Inferior parietal cortex (tissue), 1 donor: ENCODE results near the gene ASPRV1.
"Not testable (repeated sequence)": the region's sequence is repeated elsewhere in the genome, so short reads cannot be mapped to it uniquely, and the experiment has no call there.

ENCODE experiments used
- DNase-seq: peaks from one replicate; pipeline ENCODE4 v3.0.0-alpha.2; 2016; ENCODE audit errors: extremely low spot score

Gene ASPRV1

DNA sequence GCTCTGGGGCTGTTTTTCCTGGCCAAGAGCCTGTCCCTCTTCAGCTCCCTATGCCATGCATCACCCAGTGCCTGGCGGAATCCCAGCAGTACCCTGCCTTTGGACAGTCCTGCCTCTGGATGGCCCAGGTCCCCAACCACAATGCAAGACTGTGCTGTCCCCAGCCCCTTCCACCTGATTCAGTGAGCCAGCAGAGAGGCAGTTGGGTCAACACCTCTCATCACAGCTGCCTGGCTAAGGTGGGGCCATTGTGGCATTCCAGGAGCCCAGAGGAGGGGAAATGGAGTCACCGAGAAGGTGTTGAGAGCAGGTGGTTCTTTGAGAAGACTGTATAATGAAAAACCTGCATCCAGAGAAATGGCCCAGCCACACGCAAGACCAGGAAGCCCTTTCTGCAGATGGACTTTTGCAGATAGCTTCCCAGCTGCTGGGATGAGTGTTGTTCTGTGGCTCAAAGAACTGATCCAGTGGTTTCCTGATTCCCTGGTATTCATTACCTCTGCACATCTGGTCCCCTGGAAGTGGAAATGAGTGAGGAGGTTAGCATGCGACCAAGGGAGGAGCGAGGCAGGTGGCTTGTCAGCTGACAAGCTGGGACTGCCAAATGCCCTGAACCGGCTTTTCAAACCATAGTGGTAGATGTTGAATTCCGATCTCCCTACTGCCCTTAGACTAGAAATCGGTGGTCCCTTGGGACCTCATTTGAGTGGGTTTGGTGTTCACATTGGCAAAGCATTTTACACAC is 1.7 kb upstream of the ASPRV1 start:
- no peak for DNase-seq

DNA sequence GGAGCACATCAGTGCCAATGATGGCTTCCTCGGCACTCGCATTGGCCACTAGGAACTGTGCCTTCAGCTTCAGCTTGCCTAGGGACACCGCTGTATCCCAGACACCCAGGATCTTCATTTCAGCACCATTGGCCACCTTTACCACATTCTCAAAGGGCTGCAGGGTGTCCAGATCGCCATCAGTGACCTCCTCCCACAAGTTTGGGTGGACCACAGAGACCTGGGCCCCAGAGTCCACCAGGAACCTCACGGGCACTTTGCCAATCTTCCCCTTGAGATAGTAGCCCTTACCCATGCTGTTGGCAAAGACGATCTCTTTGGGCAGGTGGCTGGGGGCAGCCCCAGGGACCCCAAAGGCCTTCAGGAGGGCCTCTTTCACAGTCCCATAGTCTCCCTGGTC is 610 bp downstream of the ASPRV1 start:
- no peak for DNase-seq

GRCh38 chr2:69959425-69959824 is 2.0 kb downstream of the ASPRV1 start:
- DNase-seq: no peak

DNA sequence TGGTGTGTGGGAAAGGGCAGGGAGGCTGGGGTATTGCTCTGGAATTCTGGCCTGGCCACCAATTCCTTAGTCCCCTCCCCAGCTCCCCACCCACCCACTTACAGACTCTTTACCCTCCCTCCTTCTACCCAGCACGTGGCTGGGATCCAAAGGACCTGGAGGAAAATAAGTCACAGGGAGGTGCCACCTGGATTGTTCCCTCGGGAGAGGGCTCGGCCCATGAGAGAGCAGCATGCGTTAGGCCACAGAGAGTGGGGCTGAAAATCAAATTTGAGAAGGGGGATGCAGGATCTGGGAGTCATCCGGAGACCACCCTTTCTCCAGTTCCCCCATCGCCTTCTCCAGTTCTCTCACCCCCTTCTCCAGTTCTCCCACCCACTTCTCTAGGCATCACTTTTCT is 3.0 kb downstream of the ASPRV1 start:
- no peak for DNase-seq

DNA sequence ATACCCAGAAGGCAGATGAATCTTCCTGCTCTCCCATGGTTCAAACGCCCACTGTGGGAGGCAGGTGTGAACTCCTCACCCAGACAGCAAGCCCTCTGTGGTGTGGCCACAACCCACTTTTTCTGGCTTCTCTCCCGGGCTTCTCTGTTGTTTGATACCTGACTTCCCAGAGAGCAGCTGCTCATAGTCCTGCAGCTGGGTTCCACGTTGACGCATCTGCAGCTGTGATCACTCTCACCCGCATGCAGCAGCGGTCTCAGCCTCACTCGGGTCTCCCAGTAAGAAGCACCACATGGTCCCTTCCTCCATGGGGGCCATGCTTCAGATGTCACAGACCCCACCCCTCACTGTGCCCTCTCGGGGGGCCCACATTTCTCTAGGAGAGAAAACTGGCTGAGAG is 3.5 kb downstream of the ASPRV1 start:
- DNase-seq: no peak

GRCh38 chr2:69956475-69956979 is 4.9 kb downstream of the ASPRV1 start:
- DNase-seq: no peak

DNA sequence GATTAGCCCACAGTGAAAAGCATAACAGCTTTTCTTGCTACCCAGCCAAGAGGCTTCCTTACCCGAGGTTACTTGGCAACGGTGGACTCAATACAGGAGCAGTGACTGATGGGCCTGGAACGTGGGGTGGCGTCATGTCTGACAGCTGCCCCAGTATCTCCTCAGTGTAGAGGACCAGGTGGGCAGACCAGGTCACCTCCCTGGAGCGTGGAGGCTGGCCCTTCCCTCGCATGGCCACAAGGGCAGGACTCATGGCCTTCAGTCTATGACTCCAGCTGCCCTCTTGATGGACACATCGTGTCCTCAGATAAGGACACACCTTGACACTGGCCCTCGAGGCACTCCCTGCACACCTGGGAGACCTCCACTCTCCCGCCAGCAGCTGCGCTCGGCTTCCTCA is 6.4 kb downstream of the ASPRV1 start:
- DNase-seq: no peak

DNA sequence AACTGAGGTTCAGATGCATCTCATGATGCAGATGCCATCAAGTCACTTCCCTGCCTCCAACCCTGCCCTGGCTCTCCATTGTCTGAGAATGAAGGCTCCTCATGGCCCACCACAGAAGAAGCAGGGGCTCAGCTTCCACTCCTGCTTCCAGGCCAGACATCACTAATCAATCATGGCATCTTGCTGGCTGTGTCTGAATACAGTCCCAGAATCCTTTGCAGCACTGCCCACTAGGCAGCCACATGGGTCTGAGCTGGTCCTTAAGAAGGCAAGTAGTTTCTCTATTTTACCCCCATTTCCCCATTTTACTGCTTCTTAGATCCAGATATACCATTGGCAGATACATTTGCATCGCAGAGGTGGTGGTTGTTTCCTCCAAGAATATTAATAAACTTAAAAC is 7.3 kb downstream of the ASPRV1 start:
- no peak for DNase-seq

GRCh38 chr2:69952336-69953115 is 8.9 kb downstream of the ASPRV1 start:
- DNase-seq: no peak

GRCh38 chr2:69950671-69951070 is 10.8 kb downstream of the ASPRV1 start:
- not testable (repeated sequence) for DNase-seq

GRCh38 chr2:69950241-69950640 is 11.2 kb downstream of the ASPRV1 start:
- DNase-seq: no peak

- no peak for DNase-seq
Measured at GRCh38 chr2:69948963-69949645, 12.3 kb downstream of the ASPRV1 start.

DNA sequence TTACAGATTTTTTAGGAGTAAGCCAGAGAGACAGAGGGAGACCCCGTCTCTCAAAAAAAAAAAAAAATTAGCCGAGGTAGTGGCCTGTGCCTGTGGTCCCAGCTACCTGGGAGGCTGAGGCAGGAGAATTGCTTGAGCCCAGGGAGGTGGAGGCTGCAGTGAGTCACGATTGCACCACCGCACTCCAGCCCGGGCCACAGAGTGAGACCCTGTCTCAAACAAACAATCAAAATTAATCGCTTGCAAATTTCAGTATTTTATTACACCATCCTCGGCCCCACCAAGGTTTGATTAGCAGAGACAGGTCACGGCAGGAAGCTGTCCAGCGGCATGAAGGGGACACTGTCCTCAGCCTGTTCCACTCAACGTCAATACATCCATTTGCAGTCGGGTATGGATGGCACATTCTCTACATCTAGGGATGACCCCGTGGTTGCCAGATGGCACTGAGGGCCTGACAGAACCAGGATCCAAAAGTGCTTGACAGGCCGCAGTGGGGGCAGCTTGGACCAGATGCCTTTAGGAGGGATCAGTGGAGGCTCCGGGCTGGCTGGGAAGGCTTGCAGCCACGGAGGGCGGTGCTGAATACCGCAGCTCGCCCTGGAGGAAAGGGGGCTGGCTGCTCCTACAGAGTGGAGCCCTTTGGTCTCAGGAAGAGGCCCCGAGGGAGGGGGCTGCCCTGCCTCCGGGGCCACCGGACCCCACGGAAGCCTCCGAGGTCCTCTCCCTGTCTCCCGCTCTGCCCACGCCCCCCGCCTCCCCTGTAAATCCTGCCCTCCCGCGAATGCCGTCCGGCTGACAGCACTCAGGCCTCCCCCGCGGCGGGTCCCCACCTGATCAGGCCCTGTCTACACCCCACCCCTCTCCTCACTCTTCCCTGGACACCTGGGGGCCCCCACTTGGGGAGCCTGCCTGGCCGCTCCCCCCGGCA is 13.1 kb downstream of the ASPRV1 start:
- no peak for DNase-seq

DNA sequence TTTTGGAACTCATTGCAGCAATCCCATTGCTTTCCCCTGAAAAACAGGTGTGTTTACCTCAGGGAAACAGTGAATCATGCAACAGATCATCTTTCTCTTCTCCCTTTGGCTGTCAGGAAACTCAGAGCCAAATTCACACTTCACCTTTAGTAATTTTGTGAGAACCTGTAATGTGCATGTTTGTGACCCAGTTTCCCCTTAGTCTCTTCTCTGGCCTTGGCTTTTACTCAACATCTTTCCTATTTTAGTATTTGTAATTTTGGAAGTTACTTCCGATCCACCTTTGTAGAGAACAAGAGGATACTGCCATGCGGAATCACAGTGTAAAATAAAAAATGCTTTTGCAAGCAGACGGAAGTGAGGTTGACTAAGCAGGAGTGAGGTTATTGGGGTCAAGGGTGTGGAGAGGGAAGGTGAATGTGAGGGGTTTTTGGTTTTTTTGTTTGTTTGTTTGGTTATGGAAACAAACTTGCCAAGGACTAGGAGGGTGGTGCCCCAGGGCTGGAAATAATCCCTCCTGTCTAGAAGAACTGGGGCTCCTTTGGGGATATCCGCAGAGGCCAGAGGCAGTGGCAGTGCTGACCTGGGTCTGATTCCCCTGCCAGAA is 14.0 kb downstream of the ASPRV1 start:
- no peak for DNase-seq

- DNase-seq: no peak
Measured at GRCh38 chr2:69946351-69947324, 14.8 kb downstream of the ASPRV1 start.

GRCh38 chr2:69945941-69946340 is 15.5 kb downstream of the ASPRV1 start:
- DNase-seq: no peak

DNA sequence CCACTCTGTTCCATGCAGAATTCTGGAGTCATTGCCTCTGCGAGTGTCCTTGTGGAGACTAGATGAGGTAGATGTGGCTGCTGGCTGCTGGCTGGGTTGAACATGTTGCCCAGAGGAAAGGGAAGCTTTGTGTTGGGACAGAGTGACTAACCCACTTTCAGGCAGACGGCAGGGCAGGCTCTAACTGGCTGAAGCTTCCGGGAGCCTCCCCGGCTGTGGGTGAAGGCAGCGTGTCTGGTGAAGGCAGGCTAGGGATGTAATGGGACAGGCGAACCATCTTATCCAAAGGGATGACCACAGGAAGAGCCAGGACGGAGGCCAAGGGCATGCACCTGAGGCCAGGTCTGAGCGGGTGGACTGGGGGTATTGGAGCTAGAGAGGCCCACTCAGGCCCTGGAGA is 16.0 kb downstream of the ASPRV1 start:
- DNase-seq: no peak

- DNase-seq: no peak
Measured at GRCh38 chr2:69944756-69945155, 16.7 kb downstream of the ASPRV1 start.

DNA sequence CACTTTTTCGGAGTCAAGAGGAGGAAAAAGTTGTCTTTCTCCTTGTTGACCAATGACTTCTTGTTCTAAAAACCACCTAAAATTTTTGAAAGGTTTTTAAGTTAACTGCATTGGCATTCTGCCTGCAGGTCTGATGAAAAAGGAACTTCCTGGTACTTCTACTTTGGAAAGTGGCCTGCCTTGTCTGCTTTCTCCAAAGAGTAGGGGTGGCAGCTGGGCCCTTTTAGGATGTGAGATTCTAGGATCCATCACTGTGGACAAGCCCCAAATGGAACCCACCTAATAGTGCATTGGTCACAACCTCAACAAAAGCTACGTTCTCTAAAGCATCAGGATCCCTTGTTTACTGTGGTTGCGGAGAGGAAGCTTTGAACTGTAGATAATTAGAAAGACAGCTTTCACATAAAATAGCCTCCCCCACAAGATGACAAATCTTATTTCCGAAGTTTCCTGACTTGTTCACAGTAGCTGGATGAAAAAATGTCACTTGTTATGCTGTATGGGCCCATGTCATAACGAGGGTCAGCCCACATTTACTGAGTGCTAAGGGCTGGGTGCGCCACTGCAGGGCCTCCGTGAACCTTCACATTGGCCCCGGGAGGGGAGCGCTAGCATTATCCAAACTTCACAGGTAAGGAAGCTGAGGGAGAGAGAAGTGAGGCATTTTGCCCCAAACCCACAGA is 17.4 kb downstream of the ASPRV1 start:
- no peak for DNase-seq
